ENCODE measurements around the gene PDE8B.

PDE8B gene

GRCh38 chr5:77272206-77272605, 61.7 kb downstream of the PDE8B start:
- no peak overlapping the region for H3K4me3 Mint-ChIP-seq
- H3K27me3 Mint-ChIP-seq (ENCODE audit: low read depth) = peaks cover 3% of the 10 kb centered on the region
- H3K36me3 Mint-ChIP-seq (ENCODE audit: low read depth) = no peaks in the 10 kb centered on the region
- H3K9me3 Mint-ChIP-seq = peaks cover 3% of the 10 kb centered on the region
- peaks cover 3% of the 10 kb centered on the region for H3K4me1 Mint-ChIP-seq (ENCODE audit: low read depth)
- no peak overlapping the region for H3K27ac Mint-ChIP-seq

GRCh38 chr5:77277759-77278158, 67.3 kb downstream of the PDE8B start:
- Mint-ChIP-seq H3K27me3 (ENCODE audit: low read depth) (no peaks in the 10 kb centered on the region), H3K4me3 (no peak overlapping the region), H3K4me1 (ENCODE audit: low read depth) (peaks cover 12% of the 10 kb centered on the region), H3K36me3 (ENCODE audit: low read depth) (no peaks in the 10 kb centered on the region), H3K27ac (no peak overlapping the region), H3K9me3 (no peaks in the 10 kb centered on the region)

- Mint-ChIP-seq H3K27me3 (ENCODE audit: low read depth) (peaks cover 5% of the 10 kb centered on the region), H3K27ac (no peak overlapping the region), H3K4me3 (no peak overlapping the region), H3K36me3 (ENCODE audit: low read depth) (no peaks in the 10 kb centered on the region), H3K9me3 (no peaks in the 10 kb centered on the region), H3K4me1 (ENCODE audit: low read depth) (peaks cover 12% of the 10 kb centered on the region)
These were observed 69.6 kb downstream of the PDE8B start for GRCh38 chr5:77280036-77280435.

GRCh38 chr5:77281969-77282336, 71.5 kb downstream of the PDE8B start:
- no peaks in the 10 kb centered on the region for H3K9me3 Mint-ChIP-seq
- H3K36me3 Mint-ChIP-seq (ENCODE audit: low read depth) = no peaks in the 10 kb centered on the region
- no peak overlapping the region for H3K27ac Mint-ChIP-seq
- H3K4me3 Mint-ChIP-seq = no peak overlapping the region
- H3K27me3 Mint-ChIP-seq (ENCODE audit: low read depth) = peaks cover 24% of the 10 kb centered on the region
- H3K4me1 Mint-ChIP-seq (ENCODE audit: low read depth) = peaks cover 9% of the 10 kb centered on the region

- Mint-ChIP-seq H3K4me3 (no peak overlapping the region), H3K36me3 (ENCODE audit: low read depth) (no peaks in the 10 kb centered on the region), H3K9me3 (no peaks in the 10 kb centered on the region), H3K4me1 (ENCODE audit: low read depth) (peaks cover 6% of the 10 kb centered on the region), H3K27ac (no peak overlapping the region), H3K27me3 (ENCODE audit: low read depth) (peaks cover 26% of the 10 kb centered on the region)
These were observed 72.0 kb downstream of the PDE8B start for GRCh38 chr5:77282337-77283027.

- Mint-ChIP-seq H3K27me3 (ENCODE audit: low read depth) (peaks cover 30% of the 10 kb centered on the region), H3K4me1 (ENCODE audit: low read depth) (no peaks in the 10 kb centered on the region), H3K36me3 (ENCODE audit: low read depth) (no peaks in the 10 kb centered on the region), H3K4me3 (no peak overlapping the region), H3K9me3 (no peaks in the 10 kb centered on the region), H3K27ac (no peak overlapping the region)
These were observed 74.9 kb downstream of the PDE8B start for GRCh38 chr5:77285251-77285841.

GRCh38 chr5:77292026-77292757, 81.7 kb downstream of the PDE8B start:
- Mint-ChIP-seq H3K36me3 (ENCODE audit: low read depth) (no peaks in the 10 kb centered on the region), H3K27ac (no peak overlapping the region), H3K27me3 (ENCODE audit: low read depth) (peaks cover 27% of the 10 kb centered on the region), H3K9me3 (no peaks in the 10 kb centered on the region), H3K4me1 (ENCODE audit: low read depth) (no peaks in the 10 kb centered on the region), H3K4me3 (no peak overlapping the region)

- Mint-ChIP-seq H3K27ac (no peak overlapping the region), H3K27me3 (ENCODE audit: low read depth) (peaks cover 20% of the 10 kb centered on the region), H3K4me3 (no peak overlapping the region), H3K9me3 (no peaks in the 10 kb centered on the region), H3K4me1 (ENCODE audit: low read depth) (peaks cover 3% of the 10 kb centered on the region), H3K36me3 (ENCODE audit: low read depth) (no peaks in the 10 kb centered on the region)
These were observed 83.7 kb downstream of the PDE8B start for GRCh38 chr5:77294185-77294584.

GRCh38 chr5:77295863-77296378, 85.4 kb downstream of the PDE8B start:
- no peaks in the 10 kb centered on the region for H3K36me3 Mint-ChIP-seq (ENCODE audit: low read depth)
- H3K27me3 Mint-ChIP-seq (ENCODE audit: low read depth) = peaks cover 20% of the 10 kb centered on the region
- H3K4me1 Mint-ChIP-seq (ENCODE audit: low read depth) = peaks cover 3% of the 10 kb centered on the region
- H3K27ac Mint-ChIP-seq = no peak overlapping the region
- no peak overlapping the region for H3K4me3 Mint-ChIP-seq
- no peaks in the 10 kb centered on the region for H3K9me3 Mint-ChIP-seq

GRCh38 chr5:77298146-77298545, 87.7 kb downstream of the PDE8B start:
- Mint-ChIP-seq H3K36me3 (ENCODE audit: low read depth) (no peaks in the 10 kb centered on the region), H3K9me3 (no peaks in the 10 kb centered on the region), H3K27me3 (ENCODE audit: low read depth) (peaks cover 13% of the 10 kb centered on the region), H3K27ac (no peak overlapping the region), H3K4me1 (ENCODE audit: low read depth) (peaks cover 3% of the 10 kb centered on the region), H3K4me3 (no peak overlapping the region)

- no peak overlapping the region for H3K27ac Mint-ChIP-seq
- no peaks in the 10 kb centered on the region for H3K36me3 Mint-ChIP-seq (ENCODE audit: low read depth)
- peaks cover 3% of the 10 kb centered on the region for H3K4me1 Mint-ChIP-seq (ENCODE audit: low read depth)
- no peak overlapping the region for H3K4me3 Mint-ChIP-seq
- H3K27me3 Mint-ChIP-seq (ENCODE audit: low read depth) = peaks cover 10% of the 10 kb centered on the region
- no peaks in the 10 kb centered on the region for H3K9me3 Mint-ChIP-seq
These were observed 90.0 kb downstream of the PDE8B start for GRCh38 chr5:77300451-77300850.

GRCh38 chr5:77301447-77301883, 91.0 kb downstream of the PDE8B start:
- Mint-ChIP-seq H3K27me3 (ENCODE audit: low read depth) (peaks cover 5% of the 10 kb centered on the region), H3K4me3 (no peak overlapping the region), H3K27ac (no peak overlapping the region), H3K4me1 (ENCODE audit: low read depth) (peaks cover 3% of the 10 kb centered on the region), H3K9me3 (no peaks in the 10 kb centered on the region), H3K36me3 (ENCODE audit: low read depth) (no peaks in the 10 kb centered on the region)

GRCh38 chr5:77302247-77302646, 91.8 kb downstream of the PDE8B start:
- H3K4me3 Mint-ChIP-seq = no peak overlapping the region
- H3K4me1 Mint-ChIP-seq (ENCODE audit: low read depth) = peaks cover 3% of the 10 kb centered on the region
- no peaks in the 10 kb centered on the region for H3K36me3 Mint-ChIP-seq (ENCODE audit: low read depth)
- H3K27me3 Mint-ChIP-seq (ENCODE audit: low read depth) = peaks cover 5% of the 10 kb centered on the region
- no peaks in the 10 kb centered on the region for H3K9me3 Mint-ChIP-seq
- no peak overlapping the region for H3K27ac Mint-ChIP-seq

- H3K4me1 Mint-ChIP-seq (ENCODE audit: low read depth) = peaks cover 3% of the 10 kb centered on the region
These were observed 92.2 kb downstream of the PDE8B start for GRCh38 chr5:77302653-77303052.

GRCh38 chr5:77304388-77304787, 93.9 kb downstream of the PDE8B start:
- Mint-ChIP-seq H3K4me3 (no peak overlapping the region), H3K36me3 (ENCODE audit: low read depth) (no peaks in the 10 kb centered on the region), H3K9me3 (no peaks in the 10 kb centered on the region), H3K4me1 (ENCODE audit: low read depth) (no peaks in the 10 kb centered on the region), H3K27me3 (ENCODE audit: low read depth) (peaks cover 5% of the 10 kb centered on the region), H3K27ac (no peak overlapping the region)

More at GRCh38 chr5:77302653-77303052, 92.2 kb downstream of the PDE8B start:
- Mint-ChIP-seq H3K4me3 (no peak overlapping the region), H3K9me3 (no peaks in the 10 kb centered on the region), H3K27me3 (ENCODE audit: low read depth) (peaks cover 5% of the 10 kb centered on the region), H3K27ac (no peak overlapping the region), H3K36me3 (ENCODE audit: low read depth) (no peaks in the 10 kb centered on the region)

All from T-helper 1 cell treated with Interleukin-12 subunit alpha and Interleukin-12 subunit beta and Interleukin-4 antibody, amounts not matched to agents 30 μg/mL and 1 μg/mL, for 36 hours (primary cell).